GM23248 (cell line): ENCODE data around the gene TTC16. TPM values are rescaled to one million over a fixed set of nuclear protein-coding genes. Genes with fewer than 3 reads are reported as not detected.

Experiments
- DNase-seq: peaks from one replicate; pipeline ENCODE4 v3.0.0-alpha.2; 2015
- H2AFZ ChIP-seq: fragments of 200-600 bp; sonication (generic); 2 replicates; pipeline ENCODE4 v1.6.1; 2016; ENCODE audit warnings: antibody characterized with exemption
- H3F3A ChIP-seq: fragments of 200-600 bp; sonication (generic); 2 replicates; pipeline ENCODE4 v1.6.1; 2016; ENCODE audit warnings: mild to moderate bottlenecking, antibody characterized with exemption, mixed run types; ENCODE audit not compliant: insufficient read depth
- H3K27ac ChIP-seq: fragments of 200-600 bp; sonication (generic); 2 replicates; pipeline ENCODE4 v1.5.1; 2016; ENCODE audit warnings: mild to moderate bottlenecking
- H3K27me3 ChIP-seq: fragments of 200-600 bp; sonication (generic); replicated peaks from 2 replicates; pipeline ENCODE4 v1.6.1; 2016; ENCODE audit warnings: mild to moderate bottlenecking; ENCODE audit not compliant: insufficient read depth
- H3K36me3 ChIP-seq: fragments of 200-600 bp; sonication (generic); 2 replicates; pipeline ENCODE4 v1.6.1; 2016; ENCODE audit warnings: low read depth, mild to moderate bottlenecking
- H3K4me1 ChIP-seq: fragments of 200-600 bp; sonication (generic); 2 replicates; pipeline ENCODE4 v1.6.1; 2016; ENCODE audit warnings: mild to moderate bottlenecking; ENCODE audit not compliant: insufficient read depth
- H3K4me2 ChIP-seq: fragments of 200-600 bp; sonication (generic); one replicate; pipeline ENCODE4 v1.6.1; 2016; ENCODE audit warnings: mild to moderate bottlenecking; ENCODE audit not compliant: unreplicated experiment
- H3K4me3 ChIP-seq: fragments of 200-600 bp; sonication (generic); 2 replicates; pipeline ENCODE4 v1.5.1; 2016; ENCODE audit warnings: mild to moderate bottlenecking
- H3K79me2 ChIP-seq: fragments of 200-600 bp; sonication (generic); 2 replicates; pipeline ENCODE4 v1.6.1; 2016; ENCODE audit warnings: mild to moderate bottlenecking; ENCODE audit not compliant: insufficient read depth
- H3K9ac ChIP-seq: fragments of 200-600 bp; sonication (generic); 2 replicates; pipeline ENCODE4 v1.6.1; 2016; ENCODE audit warnings: mild to moderate bottlenecking
- H3K9me2 ChIP-seq: fragments of 200-600 bp; sonication (generic); 2 replicates; pipeline ENCODE4 v1.6.1; 2016; ENCODE audit warnings: mixed run types, mild to moderate bottlenecking, moderate library complexity; ENCODE audit not compliant: insufficient read depth
- H3K9me3 ChIP-seq: fragments of 200-600 bp; sonication (generic); one replicate; pipeline ENCODE4 v1.6.1; 2017; ENCODE audit warnings: low read depth
- H4K20me1 ChIP-seq: fragments of 200-600 bp; sonication (generic); 2 replicates; pipeline ENCODE4 v1.6.0; 2016; ENCODE audit not compliant: insufficient read depth
- EZH2 ChIP-seq: fragments of 200-600 bp; sonication (generic); IDR thresholded peaks from 2 replicates; pipeline ENCODE4 v1.6.1; 2018; ENCODE audit warnings: antibody characterized with exemption, mild to moderate bottlenecking; ENCODE audit not compliant: insufficient read depth, poor library complexity, severe bottlenecking
- EZH2phosphoT487 ChIP-seq: fragments of 200-600 bp; sonication (generic); IDR thresholded peaks from 2 replicates; pipeline ENCODE4 v1.6.1; 2018; ENCODE audit warnings: antibody characterized with exemption, moderate library complexity, mild to moderate bottlenecking, low read depth; ENCODE audit not compliant: insufficient read depth
- WGBS, 2 experiments: methylation state at CpG; one replicate each; pipeline ENCODE4 v1.1.6; 2015 to 2017; ENCODE audit warnings: low lambda C conversion rate in 2 of 2, low coverage in 1 of 2; ENCODE audit errors: missing lambda C conversion rate in 2 of 2; 5-methylcytosine and 5-hydroxymethylcytosine counted together
- in situ Hi-C: fragments of 300-500 bp; cut with MboI; formaldehyde crosslinking; loops from 2 replicates; pipeline ENCODE4 v1.15.0; 2020
- polyA plus RNA-seq: library from polyadenylated mRNA; unstranded; fragments of >200 nt; fragmentation: Nextera tagmentation; extraction: Ambion mirVana; gene quantifications from 2 replicates; pipeline ENCODE4 v1.2.1, GENCODE V29; 2016
- total RNA-seq: library from RNA; depleted of rRNA; stranded (reverse); fragments of >200 nt; shearing (Covaris generic); gene quantifications from 2 replicates; pipeline ENCODE4 v1.2.3, GENCODE V29; 2014

The TTC16 gene
- total and polyA plus RNA-seq, 2 experiments from 2014 or later = 0.06 TPM; not detected in 1

DNA sequence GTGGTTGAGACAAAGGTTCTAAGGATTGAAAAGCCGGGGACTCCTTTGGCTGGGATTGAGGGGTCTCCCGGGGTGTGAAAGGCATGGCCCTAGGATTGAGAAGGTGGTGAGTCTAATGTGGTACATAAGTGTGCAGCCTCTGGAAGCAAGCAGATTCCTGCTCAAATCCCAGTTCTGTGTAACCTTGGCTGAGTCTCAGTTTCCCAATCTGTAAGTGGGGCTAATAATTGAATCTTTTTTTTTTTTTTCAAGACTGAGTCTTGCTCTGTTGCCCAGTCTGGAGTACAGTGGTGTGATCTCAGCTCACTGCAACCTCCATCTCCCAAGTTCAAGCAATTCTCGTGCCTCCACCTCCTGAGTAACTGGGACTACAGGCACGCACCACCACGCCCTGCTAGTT is 56.7 kb downstream of the TTC16 start:
- 75 to 78% methylated on average over 5 of the region's 5 CpGs for WGBS, 2 experiments
- H3F3A ChIP-seq = 0 out of 2 replicates have a peak, but pooled peaks cover 3% of the 10 kb centered on the region

DNA sequence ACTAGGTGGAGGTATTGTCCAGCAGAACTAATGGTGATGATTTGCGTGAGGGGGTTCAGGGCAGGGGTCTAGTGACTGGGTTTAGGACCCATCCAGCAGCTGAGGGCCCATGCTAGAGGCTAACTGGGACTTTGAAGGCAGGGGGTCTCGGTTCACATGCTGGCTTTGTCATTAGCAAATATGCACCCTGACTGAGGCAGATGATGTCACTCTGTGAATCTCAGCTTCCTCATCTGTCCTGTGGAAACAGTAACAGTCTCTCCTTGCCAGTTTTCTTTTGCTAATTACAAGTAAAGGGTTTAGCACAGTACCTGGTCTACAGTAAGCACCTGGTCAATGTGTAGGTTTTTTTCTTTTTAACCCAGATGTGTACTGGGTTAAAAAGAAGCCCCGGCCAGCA is 57.4 kb downstream of the TTC16 start:
- H4K20me1 ChIP-seq = no peaks in the 10 kb centered on the region
- no peak overlapping the region for H2AFZ ChIP-seq
- no peak for TF ChIP-seq EZH2phosphoT487
- TF ChIP-seq EZH2 = no peak
- 0 out of 2 replicates have a peak, but pooled peaks cover 4% of the 10 kb centered on the region for H3K4me1 ChIP-seq
- H3K36me3 ChIP-seq = no peaks in the 10 kb centered on the region
- no peaks in the 10 kb centered on the region for H3K9me2 ChIP-seq
- H3F3A ChIP-seq = 0 out of 2 replicates have a peak, but pooled peaks cover 3% of the 10 kb centered on the region
- H3K4me2 ChIP-seq = no peak overlapping the region
- no peaks in the 10 kb centered on the region for H3K79me2 ChIP-seq
- H3K27me3 ChIP-seq = no peaks in the 10 kb centered on the region
- in situ Hi-C loops = no loop called here
- no peak overlapping the region for H3K4me3 ChIP-seq
- no peak overlapping the region for H3K9ac ChIP-seq
- no peak for DNase-seq
- no peak overlapping the region for H3K27ac ChIP-seq
- H3K9me3 ChIP-seq = no peaks in the 10 kb centered on the region
- 67 to 72% methylated on average over 3 of the region's 3 CpGs for WGBS, 2 experiments

More for the DNA sequence above, 56.7 kb downstream of the TTC16 start:
- H3K9ac ChIP-seq = no peak overlapping the region
- no peaks in the 10 kb centered on the region for H4K20me1 ChIP-seq
- no peaks in the 10 kb centered on the region for H3K9me2 ChIP-seq
- TF ChIP-seq EZH2 (no peak), EZH2phosphoT487 (no peak)
- H3K9me3 ChIP-seq = no peaks in the 10 kb centered on the region
- no peaks in the 10 kb centered on the region for H3K27me3 ChIP-seq
- no peak overlapping the region for H3K27ac ChIP-seq
- no peak overlapping the region for H2AFZ ChIP-seq
- H3K79me2 ChIP-seq = no peaks in the 10 kb centered on the region
- H3K36me3 ChIP-seq = no peaks in the 10 kb centered on the region
- in situ Hi-C loops = no loop called here
- 0 out of 2 replicates have a peak, but pooled peaks cover 4% of the 10 kb centered on the region for H3K4me1 ChIP-seq
- H3K4me3 ChIP-seq = no peak overlapping the region
- DNase-seq = no peak
- H3K4me2 ChIP-seq = no peak overlapping the region

DNA sequence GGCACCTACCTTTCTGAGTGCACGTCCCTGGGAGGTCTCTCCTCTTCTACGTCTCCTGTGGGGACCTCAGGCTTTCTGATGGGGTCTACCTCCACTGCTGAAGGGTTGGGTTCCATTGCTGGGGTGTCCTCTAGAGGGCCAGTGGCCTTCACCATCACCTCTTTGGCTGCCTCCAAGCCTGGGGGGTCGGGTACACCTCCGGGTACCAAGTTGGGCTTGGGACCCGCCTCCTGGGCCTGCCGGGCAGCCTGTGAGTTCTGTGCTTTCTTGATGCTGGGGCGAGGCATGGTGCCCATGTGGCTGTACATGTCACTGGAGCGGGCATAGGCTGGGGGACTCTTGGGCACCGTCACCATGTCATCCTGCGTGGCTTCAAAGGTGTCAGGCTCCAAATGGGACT is 58.1 kb downstream of the TTC16 start:
- no peaks in the 10 kb centered on the region for H3K27me3 ChIP-seq
- no peak overlapping the region for H2AFZ ChIP-seq
- H3K27ac ChIP-seq = no peak overlapping the region
- TF ChIP-seq EZH2phosphoT487 (no peak), EZH2 (no peak)
- no peaks in the 10 kb centered on the region for H3K79me2 ChIP-seq
- no peaks in the 10 kb centered on the region for H3K9me3 ChIP-seq
- 0 out of 2 replicates have a peak, but pooled peaks cover 4% of the 10 kb centered on the region for H3K4me1 ChIP-seq
- no peak for DNase-seq
- no peaks in the 10 kb centered on the region for H3K9me2 ChIP-seq
- H3F3A ChIP-seq = 0 out of 2 replicates have a peak, but pooled peaks cover 3% of the 10 kb centered on the region
- in situ Hi-C loops = no loop called here
- no peaks in the 10 kb centered on the region for H4K20me1 ChIP-seq
- no peak overlapping the region for H3K9ac ChIP-seq
- H3K4me3 ChIP-seq = no peak overlapping the region
- H3K4me2 ChIP-seq = no peak overlapping the region
- H3K36me3 ChIP-seq = no peaks in the 10 kb centered on the region
- 77 to 81% methylated on average over 10 of the region's 10 CpGs for WGBS, 2 experiments

DNA sequence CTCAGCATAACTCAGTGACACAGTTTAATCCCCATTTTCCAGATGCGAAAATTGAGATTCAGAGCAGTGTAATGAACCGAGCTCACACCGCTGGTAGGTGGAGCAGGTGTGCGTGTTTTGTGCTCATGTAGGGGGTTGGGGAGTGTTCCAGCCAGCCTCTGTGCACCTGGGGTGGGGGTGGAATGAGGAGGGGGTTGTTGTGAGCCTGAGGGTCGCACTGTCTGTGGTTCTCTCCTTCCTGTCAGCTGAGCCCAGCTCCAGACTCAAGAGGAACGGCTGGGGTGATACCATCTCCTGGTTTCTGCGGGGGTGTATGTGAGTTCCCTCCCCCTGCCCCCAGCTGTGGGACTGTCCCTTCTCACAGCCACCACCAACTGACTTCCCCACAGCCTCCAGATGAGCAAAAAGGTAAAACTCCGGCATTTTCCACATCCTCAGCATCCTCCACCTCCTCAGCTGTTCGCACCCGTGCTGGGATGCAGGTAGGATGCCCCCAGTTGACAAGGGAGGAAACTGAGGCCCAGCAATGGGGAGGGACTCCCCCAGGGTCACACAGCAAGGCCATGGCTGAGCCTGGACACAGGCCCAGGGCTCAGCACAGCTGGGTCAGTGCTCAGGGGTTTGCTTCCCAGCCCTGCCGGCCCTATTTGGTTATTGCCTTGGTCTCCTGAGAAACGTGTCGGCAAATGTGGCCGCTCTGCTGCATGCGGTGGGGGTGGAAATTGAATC is 60.5 kb downstream of the TTC16 start:
- no peaks in the 10 kb centered on the region for H3K27me3 ChIP-seq
- H3K9me2 ChIP-seq = no peaks in the 10 kb centered on the region
- no peaks in the 10 kb centered on the region for H3K79me2 ChIP-seq
- no peak overlapping the region for H3K4me3 ChIP-seq
- no peak overlapping the region for H2AFZ ChIP-seq
- no peak for DNase-seq
- no peak overlapping the region for H3K27ac ChIP-seq
- no peak overlapping the region for H3K9ac ChIP-seq
- WGBS, 2 experiments = 82 to 85% methylated on average over 12 to 15 of the region's 15 CpGs
- TF ChIP-seq EZH2 (no peak), EZH2phosphoT487 (no peak)
- no peaks in the 10 kb centered on the region for H3K36me3 ChIP-seq
- H3K4me2 ChIP-seq = no peak overlapping the region
- no peaks in the 10 kb centered on the region for H3K4me1 ChIP-seq
- no peaks in the 10 kb centered on the region for H3K9me3 ChIP-seq
- in situ Hi-C loops = no loop called here
- H3F3A ChIP-seq = 0 out of 2 replicates have a peak, but pooled peaks cover 3% of the 10 kb centered on the region
- no peaks in the 10 kb centered on the region for H4K20me1 ChIP-seq
